Midbrain (tissue), 1 donor: Measurements from ENCODE around the gene OR52H1.
"Not testable (repeated sequence)": the region's sequence is repeated elsewhere in the genome, so short reads cannot be mapped to it uniquely, and the experiment has no call there.

Experiments used
- DNase-seq: peaks from one replicate; lab custom pipeline; 2025; lab: John Stamatoyannopoulos, UW

The OR52H1 gene

DNA sequence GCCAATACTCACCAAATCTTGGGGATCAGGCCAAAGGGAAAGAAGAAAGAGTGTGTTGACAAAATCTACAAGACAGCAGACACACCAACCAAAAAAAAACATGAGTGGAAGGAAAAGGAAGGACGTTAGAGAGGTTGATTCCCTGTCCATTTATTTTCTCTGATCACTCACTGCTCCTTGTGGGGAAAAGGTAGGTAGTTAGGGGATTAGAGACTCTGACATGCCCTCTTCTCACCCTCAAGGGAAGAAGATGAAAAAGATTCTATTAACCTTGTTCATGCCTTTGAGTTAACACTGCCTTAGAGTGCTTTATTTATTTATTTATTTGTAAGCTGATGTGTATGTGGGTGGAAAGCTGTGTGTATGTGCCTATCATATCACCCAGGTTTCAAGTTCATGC lies at the start of gene OR52H1:
OR52H1 (minus strand) TSS at position 101 of the 400 bp plus-strand sequence. CDS start 3,035 bp downstream, outside the sequence.
- no peak for DNase-seq

DNA sequence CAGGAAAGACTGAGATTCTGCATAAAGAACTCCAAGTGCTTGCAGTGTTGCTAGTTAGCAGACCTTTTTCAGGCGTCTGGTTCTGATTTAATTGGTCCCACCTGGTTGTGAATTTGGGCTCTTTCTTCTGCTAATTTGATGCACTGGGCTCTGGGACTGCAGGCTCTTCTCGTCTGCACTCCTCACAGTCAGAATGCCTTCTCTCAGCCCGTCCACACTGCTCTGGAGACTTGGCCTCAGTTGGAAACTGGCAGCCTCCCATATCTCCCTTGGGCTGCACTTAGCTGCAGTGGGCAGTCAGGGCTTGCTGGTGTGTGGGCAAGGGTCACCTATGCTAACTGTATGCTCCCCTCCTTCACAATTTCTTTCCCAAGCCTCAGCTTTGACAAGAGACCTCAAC lies 49.6 kb upstream of the OR52H1 start:
- no peak for DNase-seq

DNA sequence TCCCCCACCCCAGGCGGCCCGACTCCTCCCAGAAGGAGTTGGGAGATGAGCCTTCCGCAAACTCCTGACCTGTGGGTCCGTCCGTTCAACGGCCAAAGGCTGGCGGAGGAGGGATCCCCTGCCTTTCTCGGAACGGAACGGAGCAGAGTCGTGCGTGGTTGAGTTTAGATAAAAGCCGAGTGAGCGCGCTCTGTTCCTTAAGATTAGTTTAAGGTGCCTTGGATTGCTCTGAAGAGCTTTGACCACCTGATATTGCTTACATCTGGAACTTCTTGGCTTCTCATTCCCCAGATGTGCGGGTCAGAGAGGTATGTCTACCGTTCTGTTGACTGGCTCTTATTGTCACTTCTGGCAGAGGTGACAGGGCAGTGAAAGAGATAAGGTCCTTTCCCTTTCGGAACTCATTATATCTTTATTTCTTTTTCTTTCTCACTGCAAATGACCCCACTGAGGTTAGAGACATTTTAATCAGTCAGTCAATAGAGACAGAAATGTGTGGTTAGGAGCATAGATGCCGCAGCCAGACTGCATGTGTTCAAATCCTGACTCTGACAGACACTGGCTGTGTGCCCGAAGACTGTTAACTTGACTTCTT lies 48.4 kb upstream of the OR52H1 start, which contains the start of gene TRIM6:
TRIM6 (plus strand) TSS at position 31 of the 595 bp plus-strand sequence; CDS start at position 292, 261 bp downstream.
- no peak for DNase-seq

DNA sequence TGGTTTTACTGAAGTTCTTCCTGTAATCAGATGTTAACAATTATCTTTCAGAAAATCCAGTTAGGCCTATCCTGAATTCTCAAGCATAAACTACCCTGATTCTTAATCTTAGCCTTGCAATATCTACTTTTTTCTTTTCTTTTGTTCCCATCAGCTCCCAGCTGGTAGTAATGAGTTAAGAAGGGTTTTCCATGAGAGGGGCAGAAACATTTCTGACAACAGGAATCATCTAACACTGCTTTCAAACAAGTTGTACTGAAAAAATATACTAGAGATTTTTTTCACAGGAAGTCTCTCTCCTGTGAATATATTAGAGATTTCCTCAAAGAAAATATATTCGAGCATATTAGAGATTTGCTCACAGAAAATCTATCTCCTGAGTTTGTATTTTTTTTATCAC lies 44.8 kb upstream of the OR52H1 start:
- no peak for DNase-seq

DNA sequence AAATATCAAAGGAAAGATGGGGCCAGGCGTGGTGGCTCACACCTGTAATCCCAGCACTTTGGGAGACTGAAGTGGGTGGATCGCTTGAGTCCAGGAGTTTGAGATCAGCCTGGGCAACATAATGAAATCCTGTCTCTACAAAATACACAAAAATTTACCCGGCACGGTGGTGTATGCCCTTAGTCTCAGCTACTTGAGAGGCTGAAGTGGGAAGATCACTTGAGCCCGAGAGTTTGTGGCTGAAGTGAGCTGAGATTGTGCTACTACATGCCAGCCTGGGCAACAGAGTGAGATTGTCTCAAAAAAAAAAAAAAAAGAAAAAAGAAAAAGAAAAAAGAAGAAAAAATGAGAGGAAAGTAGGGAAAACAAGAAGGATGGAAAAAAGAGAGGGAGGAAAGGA lies 44.3 kb upstream of the OR52H1 start:
- no peak for DNase-seq

DNA sequence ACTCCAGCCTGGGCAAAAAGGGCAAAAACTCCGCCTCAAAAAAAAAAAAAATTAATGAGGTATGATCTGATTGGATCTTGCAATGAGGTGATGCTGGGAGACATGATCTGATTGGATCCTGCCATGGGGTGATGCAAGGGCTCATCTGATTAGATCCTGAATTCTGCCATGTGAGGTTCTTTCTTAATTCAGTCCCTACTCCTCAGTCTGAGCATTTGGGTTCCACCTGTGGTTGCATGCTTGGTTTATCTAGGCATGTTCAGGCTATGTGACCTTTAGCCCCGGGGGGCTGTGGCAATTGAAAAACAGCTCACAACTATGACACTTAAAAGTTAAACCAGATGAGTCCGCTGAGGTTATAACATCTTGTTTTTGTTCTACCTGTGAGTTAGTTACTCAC lies 43.3 kb upstream of the OR52H1 start:
- DNase-seq, result no peak

DNA sequence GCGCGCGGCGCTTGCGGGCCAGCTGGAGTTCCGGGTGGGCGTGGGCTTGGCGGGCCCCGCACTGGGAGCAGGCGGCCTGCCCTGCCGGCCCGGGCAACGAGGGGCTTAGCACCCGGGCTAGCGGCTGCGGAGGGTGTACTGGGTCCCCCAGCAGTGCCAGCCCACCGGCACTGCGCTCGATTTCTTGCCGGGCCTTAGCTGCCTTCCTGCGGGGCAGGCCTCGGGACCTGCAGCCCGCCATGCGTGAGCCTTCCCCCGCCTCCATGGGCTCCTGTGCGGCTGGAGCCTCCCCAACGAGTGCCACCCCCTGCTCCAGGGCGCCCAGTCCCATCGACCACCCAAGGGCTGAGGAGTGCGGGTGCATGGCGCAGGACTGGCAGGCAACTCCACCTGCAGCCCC lies 41.6 kb upstream of the OR52H1 start:
- not testable (repeated sequence) for DNase-seq

DNA sequence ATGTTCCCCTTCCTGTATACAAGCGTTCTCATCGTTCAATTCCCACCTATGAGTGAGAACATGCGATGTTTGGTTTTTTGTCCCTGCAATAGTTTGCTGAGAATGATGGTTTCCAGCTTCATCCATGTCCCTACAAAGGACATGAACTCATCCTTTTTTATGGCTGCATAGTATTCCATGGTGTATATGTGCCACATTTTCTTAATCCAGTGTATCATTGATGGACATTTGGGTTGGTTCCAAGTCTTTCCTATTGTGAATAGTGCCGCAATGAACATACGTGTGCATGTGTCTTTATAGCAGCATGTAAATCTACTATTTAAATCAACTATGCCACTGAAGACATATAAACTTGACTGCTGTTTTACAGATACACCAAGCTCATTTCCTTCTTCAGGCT lies 36.1 kb upstream of the OR52H1 start:
- not testable (repeated sequence) for DNase-seq

DNA sequence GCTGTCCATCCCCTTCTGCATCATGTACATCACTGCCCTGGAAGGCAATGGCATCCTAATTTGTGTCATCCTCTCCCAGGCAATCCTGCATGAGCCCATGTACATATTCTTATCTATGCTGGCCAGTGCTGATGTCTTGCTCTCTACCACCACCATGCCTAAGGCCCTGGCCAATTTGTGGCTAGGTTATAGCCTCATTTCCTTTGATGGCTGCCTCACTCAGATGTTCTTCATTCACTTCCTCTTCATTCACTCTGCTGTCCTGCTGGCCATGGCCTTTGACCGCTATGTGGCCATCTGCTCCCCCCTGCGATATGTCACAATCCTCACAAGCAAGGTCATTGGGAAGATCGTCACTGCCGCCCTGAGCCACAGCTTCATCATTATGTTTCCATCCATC lies 32.7 kb upstream of the OR52H1 start:
- DNase-seq, result no peak

DNA sequence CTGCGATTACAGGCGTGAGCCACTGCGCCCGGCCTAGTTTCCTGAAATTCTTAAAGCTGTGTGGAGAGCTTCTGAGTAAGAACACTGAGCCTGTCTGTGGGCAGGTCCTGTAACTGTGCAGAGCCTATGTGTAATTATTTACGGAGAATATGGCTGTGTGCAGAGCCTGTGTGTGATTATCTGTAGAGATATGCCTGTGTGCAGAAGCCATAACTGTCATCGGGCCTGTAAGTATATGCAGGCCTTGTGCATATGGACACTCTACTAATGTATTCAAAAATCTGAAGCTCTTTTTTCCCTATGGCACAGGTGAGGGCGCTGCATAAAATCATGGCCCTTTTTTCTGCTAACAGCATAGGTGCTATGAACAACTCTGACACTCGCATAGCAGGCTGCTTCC lies 32.2 kb upstream of the OR52H1 start, which contains the start of gene OR52B6:
OR52B6 (plus strand) TSS at position 301 of the 400 bp plus-strand sequence; CDS start at position 301, 0 bp downstream.
- DNase-seq, result no peak

DNA sequence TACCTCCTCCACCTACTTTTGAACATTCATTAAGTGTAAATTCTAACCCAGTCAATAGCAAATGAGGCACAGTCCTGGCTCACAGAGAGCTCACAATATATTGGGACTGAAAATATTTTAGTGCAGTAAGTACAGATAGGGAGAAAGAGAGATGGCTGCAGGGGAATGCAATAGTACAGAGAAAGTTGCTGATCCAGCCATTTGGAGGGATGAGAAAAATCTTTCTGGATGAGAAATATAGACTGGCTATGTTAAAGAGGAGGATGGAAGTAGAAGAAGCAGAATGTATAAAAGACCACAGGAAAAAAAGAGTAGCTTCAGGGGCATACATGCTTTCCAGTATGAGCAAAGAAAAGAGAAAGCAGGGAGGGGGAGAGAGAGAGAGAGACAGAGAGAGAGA lies 28.8 kb upstream of the OR52H1 start:
- DNase-seq, result no peak

DNA sequence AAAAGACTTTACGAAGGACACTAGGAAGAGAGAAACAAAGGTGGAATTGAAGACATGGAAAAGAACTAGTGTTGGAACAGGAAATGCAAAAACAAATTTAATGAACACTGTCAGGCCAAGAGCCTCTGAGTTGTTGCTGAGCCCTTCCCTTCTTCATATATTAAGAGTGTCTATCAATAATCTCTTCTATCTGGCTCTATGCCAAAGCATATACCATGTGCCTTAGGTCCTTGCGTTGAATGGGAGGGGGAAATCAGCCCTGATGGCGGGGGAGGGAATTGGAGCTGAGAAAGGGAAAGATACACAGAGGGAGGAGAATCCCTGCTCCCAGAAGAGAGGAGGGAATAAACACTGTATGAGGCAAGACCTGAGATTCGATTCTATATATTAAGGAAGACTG lies 26.8 kb upstream of the OR52H1 start:
- DNase-seq, result no peak

DNA sequence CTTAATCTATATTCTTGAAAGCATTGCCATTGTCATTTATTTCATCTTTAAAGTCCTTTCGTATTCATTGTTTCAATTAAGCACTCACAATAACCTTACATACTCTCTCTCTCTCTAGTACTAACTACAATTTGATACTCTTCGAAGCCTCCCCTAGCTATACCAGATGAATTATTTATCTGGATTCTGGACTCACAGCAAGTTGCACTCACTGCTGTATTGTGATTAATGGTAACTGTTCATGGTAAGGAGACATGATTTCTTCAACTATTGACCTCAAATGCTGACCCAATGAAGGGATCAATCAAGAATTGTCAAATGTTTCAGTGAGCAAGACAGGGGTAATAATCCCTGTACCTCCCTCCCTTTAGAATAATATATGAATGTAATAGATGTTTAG lies 26.3 kb upstream of the OR52H1 start:
- DNase-seq, result no peak

DNA sequence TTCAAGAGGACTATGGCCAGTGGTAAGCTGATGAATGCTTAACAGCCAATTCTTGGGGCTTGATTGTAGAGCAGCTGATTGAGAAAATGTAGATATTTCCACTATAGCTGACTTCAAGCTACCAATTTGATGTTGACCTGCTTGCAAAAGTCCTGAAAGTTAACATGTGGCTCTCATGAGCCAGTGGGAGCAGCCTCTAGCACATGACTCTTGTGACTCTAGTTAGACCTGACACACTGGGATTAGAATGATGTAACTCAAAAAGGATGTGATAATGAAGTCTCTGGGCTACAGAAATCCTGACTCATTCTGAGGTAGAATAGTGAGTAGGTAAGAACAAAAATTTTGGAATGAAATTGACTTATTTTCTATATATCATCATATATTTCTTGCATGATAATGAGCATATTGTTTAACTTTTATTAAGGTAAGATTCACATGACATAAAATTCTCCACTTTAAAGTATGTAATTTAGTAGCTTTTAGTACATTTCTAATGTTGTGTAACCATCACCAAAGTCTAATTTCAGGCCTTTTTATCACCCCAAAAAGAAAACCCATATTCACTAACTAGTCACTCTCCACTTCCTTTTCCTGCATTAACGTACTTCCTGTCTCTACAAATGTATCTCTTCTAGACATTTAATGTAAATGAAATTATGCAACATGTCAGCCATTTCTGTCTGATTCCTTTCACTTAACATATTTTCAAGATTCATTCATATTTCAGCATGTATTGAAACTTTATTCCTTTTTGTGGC lies 16.1 kb upstream of the OR52H1 start:
- DNase-seq, result no peak

DNA sequence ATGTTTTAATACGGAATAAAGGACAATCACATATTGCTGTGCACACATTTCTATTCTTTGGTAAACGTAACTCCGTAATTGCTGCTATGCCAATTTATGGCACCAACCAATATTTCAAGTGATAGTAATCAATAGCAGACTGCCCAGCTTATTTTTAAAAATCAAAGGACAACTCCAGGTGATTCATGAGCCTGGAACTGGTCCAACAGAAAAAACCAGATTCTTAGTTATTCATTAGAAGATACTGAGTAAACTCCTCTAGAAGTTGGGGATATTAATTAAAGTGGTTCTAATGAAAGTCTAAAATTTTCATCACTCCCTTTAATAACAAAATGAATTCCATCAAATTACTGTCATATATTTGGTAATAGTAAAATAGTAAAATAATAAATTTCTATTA lies 9.4 kb upstream of the OR52H1 start:
- DNase-seq, result no peak

DNA sequence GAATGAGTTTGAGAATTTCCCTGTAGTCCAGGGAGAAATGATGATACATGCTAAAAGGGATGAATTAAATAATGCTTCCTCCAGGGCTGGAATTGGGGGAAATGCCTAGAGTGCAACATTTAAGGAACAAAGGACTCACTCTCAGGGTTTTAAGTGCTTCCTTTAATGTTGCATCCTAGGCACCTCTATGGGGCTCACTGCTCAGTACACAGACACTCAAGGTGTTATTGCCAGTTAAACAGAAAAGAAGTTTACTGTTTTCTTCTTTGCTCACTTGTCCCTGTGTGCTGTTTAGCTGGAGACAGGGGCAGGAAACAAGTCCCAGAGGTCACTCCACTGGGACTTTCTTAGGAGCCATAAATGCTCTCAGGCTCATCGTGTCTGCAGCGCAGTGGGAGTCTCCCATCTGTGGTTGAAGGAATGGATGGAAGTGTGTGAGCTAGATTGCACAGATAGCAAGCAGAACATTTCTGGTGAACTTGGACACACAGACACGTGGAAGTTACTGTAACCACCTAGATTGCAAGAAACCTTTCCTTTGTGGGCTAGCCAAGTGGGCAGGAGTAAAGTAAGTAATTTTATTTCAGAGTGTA lies 8.4 kb upstream of the OR52H1 start:
- DNase-seq, result no peak

DNA sequence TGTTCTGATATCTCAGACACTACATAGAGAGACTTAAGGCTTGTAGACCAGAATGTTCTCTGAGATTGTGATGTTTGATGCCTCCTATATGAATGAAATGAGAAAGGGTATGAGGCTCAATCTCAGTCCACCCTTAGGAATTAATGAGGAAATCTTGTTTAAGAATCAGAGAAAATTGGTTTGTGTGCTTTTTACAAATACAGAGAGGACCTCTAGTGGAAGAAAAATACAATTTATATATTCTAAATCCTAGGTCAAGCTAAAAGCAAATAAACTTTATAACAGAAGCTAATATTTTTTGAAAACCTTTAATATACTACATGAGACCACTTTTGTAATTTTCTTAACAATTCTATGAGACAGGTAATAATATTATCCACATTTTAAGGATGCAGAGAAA lies 5.0 kb upstream of the OR52H1 start:
- no peak for DNase-seq

DNA sequence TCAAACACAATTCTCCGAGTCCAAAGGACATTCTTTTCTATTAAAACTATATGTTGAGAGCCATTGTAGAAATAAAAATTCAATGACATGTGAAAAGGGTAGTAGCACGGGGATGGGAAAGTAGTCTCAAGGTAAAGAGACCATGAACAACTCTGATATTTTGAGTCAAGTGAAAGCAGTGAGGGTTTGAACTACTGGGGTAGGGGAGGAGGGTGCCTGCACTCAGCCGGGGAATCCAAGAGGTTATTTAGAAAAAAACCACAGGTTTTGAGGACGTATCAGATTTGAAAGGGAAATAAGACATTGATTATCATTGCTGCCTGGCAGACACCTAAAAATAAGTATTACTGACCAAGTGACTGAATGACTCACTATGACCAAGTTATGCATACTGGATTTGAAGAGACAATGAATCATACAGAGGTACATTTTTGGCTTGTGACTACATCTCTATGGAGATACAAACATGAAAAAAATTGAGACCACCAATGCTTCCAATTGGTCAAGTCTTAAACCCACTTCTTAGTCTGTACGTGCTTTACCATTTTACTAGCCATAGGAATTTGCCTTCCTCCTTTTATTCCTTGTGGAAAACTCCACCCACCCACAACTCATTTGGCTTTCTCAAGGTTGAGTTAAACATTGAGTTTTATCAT lies 2.2 kb upstream of the OR52H1 start:
- DNase-seq, result no peak

DNA sequence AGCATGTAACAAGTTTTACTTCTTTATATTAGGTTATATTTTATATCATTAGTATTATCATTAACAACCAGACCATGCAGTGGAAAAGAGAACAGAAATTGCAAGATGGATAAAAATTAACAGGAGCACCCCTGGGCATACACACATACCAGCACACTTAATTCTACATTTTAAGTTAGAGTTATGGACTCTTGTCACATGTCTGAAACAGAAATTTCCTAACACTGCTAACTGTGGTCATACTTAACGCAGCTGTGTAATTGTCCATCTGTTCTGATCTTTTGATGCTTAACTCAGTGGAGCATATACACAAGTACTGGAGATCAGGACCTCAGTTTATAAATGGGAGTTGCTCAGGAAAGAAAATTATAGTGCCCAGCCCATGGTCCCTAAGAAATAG lies 358 bp downstream of the OR52H1 start:
- DNase-seq, result no peak

DNA sequence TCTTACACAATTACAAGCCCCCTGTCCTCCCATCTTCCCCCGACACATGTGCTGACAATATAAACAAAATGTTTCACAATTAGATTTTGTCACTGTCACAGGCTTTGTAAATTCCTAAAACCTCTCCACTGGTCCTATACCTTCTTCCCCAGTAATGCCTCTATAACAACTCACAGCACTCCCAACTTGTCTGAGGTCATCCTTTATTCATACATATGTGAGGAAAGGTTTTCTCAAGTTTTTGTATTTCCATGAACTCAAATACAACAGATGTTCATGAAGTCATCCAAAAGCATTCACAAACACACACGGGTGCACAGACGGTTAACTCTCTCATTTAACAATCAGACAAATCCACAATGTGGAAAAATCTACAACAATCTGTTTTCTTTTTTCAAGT lies 1.9 kb downstream of the OR52H1 start:
- no peak for DNase-seq

DNA sequence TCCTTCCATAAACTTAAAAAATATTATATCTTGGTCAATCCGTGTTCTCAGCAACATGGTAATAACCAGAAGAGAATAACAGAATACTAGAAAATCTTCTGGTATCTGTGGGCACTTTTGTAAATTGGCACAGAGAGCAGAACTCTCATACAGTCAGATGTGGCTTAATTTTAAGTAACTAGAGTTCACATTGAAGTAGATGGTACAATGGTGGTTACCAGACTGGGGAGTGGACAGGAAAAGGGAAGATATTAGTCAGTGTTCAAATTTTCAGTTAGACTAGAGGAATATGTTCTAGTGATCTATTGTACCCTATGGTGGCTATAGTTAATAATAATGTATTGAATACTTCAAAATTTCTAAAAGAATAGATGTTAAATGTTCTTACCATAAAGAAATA lies 6.9 kb downstream of the OR52H1 start:
- DNase-seq, result no peak

DNA sequence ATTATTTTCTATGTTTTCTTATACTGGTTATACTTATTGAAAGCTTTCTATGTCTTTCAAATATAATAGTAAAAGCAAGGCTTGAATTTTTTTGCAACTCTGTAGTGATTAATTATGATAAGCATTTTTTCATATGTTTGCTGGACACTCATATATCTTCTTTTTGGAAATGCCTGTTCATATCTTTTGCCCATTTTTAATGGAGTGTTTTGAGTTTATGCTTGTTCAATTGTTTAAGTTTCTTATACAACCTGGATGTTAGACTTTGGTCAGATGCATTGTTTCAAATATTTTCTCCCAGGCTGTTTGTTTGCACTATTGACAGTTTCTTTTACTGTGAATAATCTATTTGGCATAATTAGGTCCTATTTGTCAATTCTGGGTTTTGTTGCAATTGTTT lies 11.9 kb downstream of the OR52H1 start:
- DNase-seq, result no peak

DNA sequence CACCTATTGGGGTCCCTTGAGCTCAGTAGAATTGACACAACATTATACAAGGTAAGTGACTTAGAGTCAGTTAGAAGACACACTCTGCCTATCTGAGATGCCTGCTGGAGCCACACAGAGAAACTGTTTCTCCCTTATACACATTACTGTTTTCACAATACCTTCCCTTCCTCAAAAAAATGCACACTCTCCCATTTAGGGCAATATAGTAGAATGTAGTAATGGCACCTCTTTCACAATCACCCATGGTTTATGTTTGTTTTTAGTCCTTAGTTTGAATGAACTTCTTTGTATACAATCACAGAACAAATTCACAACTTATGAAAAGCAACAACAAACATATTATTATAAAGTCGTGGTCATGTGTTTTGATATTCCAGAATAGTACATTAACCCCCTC lies 14.3 kb downstream of the OR52H1 start:
- no peak for DNase-seq
